ENCODE measurements around the gene GPR132. TPM values are rescaled to one million over a fixed set of nuclear protein-coding genes. Genes with fewer than 3 reads are reported as not detected.

GPR132 gene
- total and polyA plus RNA-seq, 5 experiments from 2014 or later, result 9.4 to 41.4 (median 36.3) TPM

GRCh38 chr14:105019861-105020814 lies 45.1 kb downstream of the GPR132 start:
- peak overlapping the region; percentile 77 to 95 (median 90) for H3K27ac Mint-ChIP-seq
- no peaks in the 10 kb centered on the region for H3K27me3 Mint-ChIP-seq
- POLR2A ChIA-PET, result interaction anchor here (0.9 to 3.9 kb wide), 14 partner anchors 10 to 461 kb away, joined by 3 to 25 read pairs (median 4); partner anchors contain the start of genes BRF1, CLBA1 and SIVA1
- peak; percentile 42 to 69 (median 60) for DNase-seq
- peak; percentile 29 to 36 for ATAC-seq
- peak overlapping the region; percentile 80 to 91 (median 88) for H3K4me3 Mint-ChIP-seq
- no peaks in the 10 kb centered on the region for H3K9me3 Mint-ChIP-seq
- peaks cover 26 to 75% (median 61%) of the 10 kb centered on the region in 4 donors for H3K4me1 Mint-ChIP-seq
- peaks cover 0 to 9% (median 3%) of the 10 kb centered on the region in 3 donors for H3K36me3 Mint-ChIP-seq

- no peak for ATAC-seq
- peaks cover 29 to 78% (median 74%) of the 10 kb centered on the region in 4 donors for H3K4me1 Mint-ChIP-seq
Observed at GRCh38 chr14:105018414-105018813, 46.8 kb downstream of the GPR132 start.

GRCh38 chr14:105015905-105016304 lies 49.3 kb downstream of the GPR132 start:
- peak overlapping the region in 8 of 10 donors; percentile 47 to 81 (median 69) for H3K27ac Mint-ChIP-seq
- POLR2A ChIA-PET, result interaction anchor here (1.1 kb wide), 1 partner anchor 31 kb away, joined by 3 read pairs; the partner anchor contains the start of gene CLBA1
- H3K36me3 Mint-ChIP-seq, result peaks cover 0 to 20% (median 3%) of the 10 kb centered on the region in 3 donors
- no peak for DNase-seq
- no peaks in the 10 kb centered on the region for H3K9me3 Mint-ChIP-seq
- peak overlapping the region in 1 of 10 donors; percentile 59 for H3K4me3 Mint-ChIP-seq
- no peaks in the 10 kb centered on the region for H3K27me3 Mint-ChIP-seq
- peaks cover 25 to 71% (median 63%) of the 10 kb centered on the region in 4 donors for H3K4me1 Mint-ChIP-seq
- ATAC-seq, result no peak

More at GRCh38 chr14:105018414-105018813, 46.8 kb downstream of the GPR132 start:
- Mint-ChIP-seq H3K9me3 (no peaks in the 10 kb centered on the region), H3K4me3 (peak overlapping the region in 4 of 10 donors; percentile 26 to 50 (median 44)), H3K36me3 (peaks cover 0 to 9% (median 3%) of the 10 kb centered on the region in 3 donors), H3K27ac (peak overlapping the region in 3 of 10 donors; percentile 7 to 25 (median 14)), H3K27me3 (no peaks in the 10 kb centered on the region)
- DNase-seq, result no peak
- POLR2A ChIA-PET, result interaction anchor here (1.5 to 3.9 kb wide), 2 partner anchors 26 to 42 kb away, joined by 4 to 25 read pairs; no protein-coding TSS in a partner anchor

DNA sequence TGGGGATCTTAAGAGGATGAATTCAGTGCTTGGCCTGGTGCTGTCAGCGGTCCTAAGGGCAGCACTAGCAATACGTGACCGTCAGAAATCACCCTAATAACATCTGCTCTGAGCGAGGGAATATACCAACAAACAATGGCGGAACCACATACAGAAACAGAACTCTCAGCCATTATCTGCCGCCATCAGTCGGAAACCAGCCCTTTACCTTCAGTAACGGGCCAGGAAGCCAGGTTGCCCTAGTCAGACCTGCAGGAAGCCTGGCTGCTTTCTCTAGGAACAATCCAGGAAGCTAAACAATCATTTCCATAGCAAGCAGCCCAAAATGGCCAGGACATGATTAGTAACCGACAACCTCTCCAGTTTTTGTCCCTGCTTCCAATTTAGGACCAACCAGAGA lies 50.0 kb downstream of the GPR132 start:
- peaks cover 0 to 26% (median 3%) of the 10 kb centered on the region in 3 donors for H3K36me3 Mint-ChIP-seq
- ATAC-seq (no peak), DNase-seq (no peak)
- POLR2A ChIA-PET, result no interaction called here
- H3K27me3 Mint-ChIP-seq, result no peaks in the 10 kb centered on the region
- H3K4me3 Mint-ChIP-seq, result peak overlapping the region in 5 of 10 donors; percentile 7 to 67 (median 19)
- H3K9me3 Mint-ChIP-seq, result no peaks in the 10 kb centered on the region
- peaks cover 25 to 70% (median 62%) of the 10 kb centered on the region in 4 donors for H3K4me1 Mint-ChIP-seq
- peak overlapping the region in 9 of 10 donors; percentile 14 to 76 (median 63) for H3K27ac Mint-ChIP-seq

DNA sequence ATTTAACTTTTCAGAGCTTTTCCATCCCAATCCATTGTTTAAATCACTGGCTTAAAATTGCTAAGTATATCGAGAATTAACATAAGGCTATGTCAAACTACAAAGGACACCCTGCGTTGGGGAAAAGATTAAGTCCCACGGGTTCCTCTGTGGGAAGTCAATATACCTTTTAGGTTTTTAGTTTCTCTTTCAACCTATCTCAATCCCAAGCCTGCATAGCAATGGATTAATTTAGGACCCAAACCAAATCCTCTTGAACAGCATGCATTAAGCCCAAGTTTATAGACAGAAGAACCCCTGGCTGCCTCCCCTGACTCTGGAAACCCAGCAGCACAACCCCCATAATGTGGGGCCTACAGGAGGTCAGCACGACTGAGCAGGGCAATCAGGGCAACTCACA lies 50.6 kb downstream of the GPR132 start:
- Mint-ChIP-seq H3K27ac (peak overlapping the region in 6 of 10 donors; percentile 5 to 75 (median 42)), H3K4me3 (peak overlapping the region in 1 of 10 donors; percentile 4), H3K4me1 (peaks cover 25 to 64% (median 56%) of the 10 kb centered on the region in 4 donors), H3K36me3 (peaks cover 0 to 32% (median 3%) of the 10 kb centered on the region in 3 donors), H3K9me3 (no peaks in the 10 kb centered on the region), H3K27me3 (no peaks in the 10 kb centered on the region)
- no peak for ATAC-seq
- POLR2A ChIA-PET, result interaction anchor here (0.5 kb wide), 1 partner anchor 32 kb away, joined by 3 read pairs; no protein-coding TSS in a partner anchor
- no peak for DNase-seq

DNA sequence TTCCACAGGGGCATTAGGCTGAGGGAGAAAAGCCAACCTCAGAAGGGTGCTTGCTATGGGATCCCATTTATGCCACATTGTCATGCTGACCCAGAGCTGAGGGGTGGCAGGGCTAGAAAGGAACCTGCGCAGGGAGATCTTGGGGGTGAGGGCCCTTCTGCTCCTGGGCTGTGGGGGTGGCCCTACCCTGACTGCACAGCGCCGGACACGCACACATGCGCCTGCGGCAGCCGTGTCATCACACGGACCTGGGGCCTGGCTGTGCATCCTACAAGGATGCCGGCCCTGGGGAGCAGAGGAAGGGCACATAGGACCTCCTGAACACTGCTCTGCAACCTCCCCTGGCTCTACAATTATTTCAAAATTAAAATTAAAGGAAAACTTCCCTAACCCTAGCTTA lies 51.2 kb downstream of the GPR132 start:
- Mint-ChIP-seq H3K27ac (peak overlapping the region in 9 of 10 donors; percentile 5 to 82 (median 67)), H3K4me1 (peaks cover 23 to 58% (median 50%) of the 10 kb centered on the region in 4 donors), H3K9me3 (no peaks in the 10 kb centered on the region), H3K36me3 (peaks cover 0 to 38% (median 7%) of the 10 kb centered on the region in 3 donors), H3K27me3 (no peaks in the 10 kb centered on the region), H3K4me3 (peak overlapping the region in 1 of 10 donors; percentile 4)
- ATAC-seq (no peak), DNase-seq (no peak)
- POLR2A ChIA-PET, result no interaction called here

DNA sequence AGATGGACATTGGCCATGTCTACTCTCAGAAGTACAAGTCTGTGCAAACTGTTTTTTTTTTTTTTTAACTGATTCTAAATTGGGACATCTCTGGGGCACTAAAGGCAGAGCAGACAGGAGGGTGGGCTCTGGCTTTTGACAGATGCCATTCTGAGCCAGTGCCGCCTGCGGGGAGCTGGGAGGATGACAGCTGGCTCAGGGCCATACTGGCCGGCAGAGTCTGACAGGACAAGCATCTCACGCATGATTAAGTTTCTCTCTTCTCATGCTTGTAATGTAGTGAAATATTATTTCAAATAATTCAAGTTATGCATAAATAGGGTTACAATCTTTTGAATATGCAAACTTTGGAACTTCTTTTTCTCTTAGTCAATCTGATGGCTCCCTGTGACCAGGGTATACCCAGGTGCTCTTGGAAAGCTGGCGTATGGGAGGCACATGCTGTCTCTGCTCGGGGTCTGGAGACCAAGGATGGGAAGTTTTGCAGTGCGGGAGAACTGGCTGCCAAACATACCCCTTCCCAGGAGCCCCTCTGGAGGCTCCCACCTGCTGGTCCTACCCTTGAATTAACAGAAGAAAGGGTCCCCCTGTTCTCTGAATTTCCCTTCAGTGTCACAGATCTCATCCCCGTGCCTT lies 52.0 kb downstream of the GPR132 start:
- ATAC-seq (no peak), DNase-seq (no peak)
- Mint-ChIP-seq H3K4me1 (peaks cover 21 to 51% (median 44%) of the 10 kb centered on the region in 4 donors), H3K36me3 (peaks cover 0 to 38% (median 7%) of the 10 kb centered on the region in 3 donors), H3K27me3 (no peaks in the 10 kb centered on the region), H3K9me3 (no peaks in the 10 kb centered on the region), H3K27ac (peak overlapping the region in 8 of 10 donors; percentile 9 to 82 (median 69)), H3K4me3 (no peak overlapping the region)
- POLR2A ChIA-PET, result interaction anchor here (0.7 to 1.2 kb wide), 2 partner anchors 22 to 24 kb away, joined by 3 to 4 read pairs; no protein-coding TSS in a partner anchor

- POLR2A ChIA-PET, result interaction anchor here (0.7 to 1.2 kb wide), 2 partner anchors 23 kb away, joined by 3 to 4 read pairs; no protein-coding TSS in a partner anchor
- H3K4me3 Mint-ChIP-seq, result no peak overlapping the region
- ATAC-seq (no peak), DNase-seq (no peak)
- peaks cover 18 to 45% (median 36%) of the 10 kb centered on the region in 4 donors for H3K4me1 Mint-ChIP-seq
- H3K36me3 Mint-ChIP-seq, result peaks cover 0 to 39% (median 7%) of the 10 kb centered on the region in 3 donors
- peak overlapping the region in 4 of 10 donors; percentile 10 to 43 (median 23) for H3K27ac Mint-ChIP-seq
- H3K9me3 Mint-ChIP-seq, result no peaks in the 10 kb centered on the region
- no peaks in the 10 kb centered on the region for H3K27me3 Mint-ChIP-seq
Observed at GRCh38 chr14:105012171-105012985, 52.9 kb downstream of the GPR132 start.

DNA sequence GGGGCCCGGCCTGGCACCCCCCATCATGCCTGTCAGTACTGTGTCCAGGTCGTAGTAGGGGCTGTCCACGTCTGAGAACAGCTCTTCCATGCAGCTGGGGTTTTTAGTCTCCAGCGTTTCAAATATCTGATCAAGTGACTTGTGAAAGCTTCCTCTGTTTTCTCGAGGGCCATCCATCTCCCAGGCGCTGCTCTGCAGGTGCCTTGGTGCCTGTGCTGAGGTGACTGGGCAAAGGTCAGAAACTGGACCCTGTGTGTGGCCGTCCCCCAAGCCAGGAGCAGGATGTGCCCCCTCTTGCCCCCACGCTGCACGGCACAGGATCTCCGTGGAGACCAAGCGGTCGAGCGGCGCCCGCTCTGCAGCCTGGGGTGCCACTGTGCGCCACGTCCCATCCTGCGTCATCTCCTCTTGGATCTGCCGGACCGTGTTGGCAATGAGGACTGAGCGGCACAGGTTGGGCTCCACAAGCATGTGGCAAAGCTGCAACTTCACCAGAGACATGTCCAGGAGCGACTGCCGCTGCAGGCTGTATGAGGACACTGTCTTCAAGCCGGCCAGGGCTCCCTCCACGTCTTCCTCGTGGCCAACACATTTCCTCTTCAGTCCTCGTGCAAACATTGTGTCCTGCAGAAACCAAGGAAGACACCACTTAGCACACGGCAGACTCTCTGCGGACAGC lies 53.8 kb downstream of the GPR132 start:
- H3K27ac Mint-ChIP-seq, result peak overlapping the region in 2 of 10 donors; percentile 43 to 90
- H3K36me3 Mint-ChIP-seq, result peaks cover 0 to 37% (median 4%) of the 10 kb centered on the region in 3 donors
- H3K9me3 Mint-ChIP-seq, result no peaks in the 10 kb centered on the region
- H3K4me1 Mint-ChIP-seq, result peaks cover 14 to 37% (median 31%) of the 10 kb centered on the region in 4 donors
- no peak overlapping the region for H3K4me3 Mint-ChIP-seq
- POLR2A ChIA-PET, result interaction anchor here (0.5 to 1.4 kb wide), 2 partner anchors 23 to 26 kb away, joined by 3 to 5 read pairs; partner anchors contain the start of gene CLBA1
- DNase-seq (no peak), ATAC-seq (no peak)
- H3K27me3 Mint-ChIP-seq, result no peaks in the 10 kb centered on the region

- no peaks in the 10 kb centered on the region for H3K9me3 Mint-ChIP-seq
- POLR2A ChIA-PET, result interaction anchor here (0.5 to 1.4 kb wide), 2 partner anchors 22 to 26 kb away, joined by 3 to 5 read pairs; partner anchors contain the start of gene CLBA1
- DNase-seq (no peak), ATAC-seq (no peak)
- no peak overlapping the region for H3K4me3 Mint-ChIP-seq
- no peak overlapping the region for H3K27ac Mint-ChIP-seq
- no peaks in the 10 kb centered on the region for H3K27me3 Mint-ChIP-seq
- H3K36me3 Mint-ChIP-seq, result peaks cover 0 to 34% (median 4%) of the 10 kb centered on the region in 3 donors
- peaks cover 8 to 32% (median 25%) of the 10 kb centered on the region in 4 donors for H3K4me1 Mint-ChIP-seq
Observed at GRCh38 chr14:105010891-105011291, 54.3 kb downstream of the GPR132 start.

DNA sequence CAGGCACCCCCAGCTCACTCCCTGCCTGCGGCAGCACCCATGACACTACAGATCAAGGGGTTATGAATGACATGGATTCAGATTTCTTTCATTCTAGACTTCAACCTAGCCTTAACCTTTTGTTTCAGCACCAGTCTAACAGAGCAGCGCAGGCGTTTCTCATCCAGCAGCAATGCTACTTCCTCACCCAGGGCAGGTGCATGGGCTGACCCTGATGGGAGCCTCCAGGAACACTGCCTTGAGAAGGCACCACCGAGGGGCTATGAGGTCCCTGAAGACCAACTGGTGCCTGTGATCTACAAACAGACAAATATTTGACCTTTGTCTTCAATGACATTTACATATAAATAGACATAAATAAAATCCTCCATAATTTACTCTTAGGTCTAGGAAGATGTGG lies 55.1 kb downstream of the GPR132 start:
- H3K27me3 Mint-ChIP-seq, result no peaks in the 10 kb centered on the region
- H3K36me3 Mint-ChIP-seq, result peaks cover 0 to 33% (median 4%) of the 10 kb centered on the region in 3 donors
- no peak overlapping the region for H3K4me3 Mint-ChIP-seq
- no peak for ATAC-seq
- no peak for DNase-seq
- peaks cover 5 to 25% (median 18%) of the 10 kb centered on the region in 4 donors for H3K4me1 Mint-ChIP-seq
- POLR2A ChIA-PET, result interaction anchor here (1.4 kb wide), 1 partner anchor 25 kb away, joined by 3 read pairs; the partner anchor contains the start of gene CLBA1
- peak overlapping the region in 2 of 10 donors; percentile 40 to 48 for H3K27ac Mint-ChIP-seq
- H3K9me3 Mint-ChIP-seq, result no peaks in the 10 kb centered on the region

All from naive thymus-derived CD8-positive, alpha-beta T cell (primary cell).